AG04449 (cell line): ENCODE results near the gene OR11A1.

ENCODE experiments used
- CTCF ChIA-PET: fragments of 350-600 bp; formaldehyde crosslinking; extraction: SDS; loops from one replicate; lab custom pipeline; 2021; ENCODE audit warnings: antibody characterized with exemption; lab: Yijun Ruan, JAX
- POLR2A ChIA-PET: fragments of 400-600, 350-600 bp; formaldehyde crosslinking; extraction: SDS; loops from one replicate; lab custom pipeline; 2020; ENCODE audit warnings: antibody characterized with exemption, inconsistent platforms; lab: Yijun Ruan, JAX
- DNase-seq: peaks from one replicate; pipeline ENCODE4 v3.0.0-alpha.2; 2010; ENCODE audit warnings: low read depth, low spot score
- H3K4me3 ChIP-seq: 2 replicates; pipeline ENCODE4 v1.5.1; 2011; ENCODE audit warnings: low read depth, mild to moderate bottlenecking, control low read depth, low read length
- CTCF ChIP-seq: IDR thresholded peaks from one replicate; pipeline ENCODE4 v1.5.1; 2011; ENCODE audit warnings: mild to moderate bottlenecking, moderate library complexity, low read length, control low read depth, inconsistent platforms; ENCODE audit not compliant: insufficient read depth; ENCODE audit errors: missing control alignments

OR11A1 gene

GRCh38 chr6:29403801-29404200 lies 53.1 kb downstream of the OR11A1 start:
- DNase-seq, result no peak
- H3K4me3 ChIP-seq, result no peak overlapping the region
- TF ChIP-seq CTCF, result no peak
- POLR2A ChIA-PET, result no interaction called here
- CTCF ChIA-PET, result no interaction called here

GRCh38 chr6:29399525-29399924 lies 57.3 kb downstream of the OR11A1 start:
- H3K4me3 ChIP-seq, result no peak overlapping the region
- DNase-seq, result no peak
- CTCF ChIA-PET, result no interaction called here
- TF ChIP-seq CTCF, result no peak
- POLR2A ChIA-PET, result no interaction called here

DNA sequence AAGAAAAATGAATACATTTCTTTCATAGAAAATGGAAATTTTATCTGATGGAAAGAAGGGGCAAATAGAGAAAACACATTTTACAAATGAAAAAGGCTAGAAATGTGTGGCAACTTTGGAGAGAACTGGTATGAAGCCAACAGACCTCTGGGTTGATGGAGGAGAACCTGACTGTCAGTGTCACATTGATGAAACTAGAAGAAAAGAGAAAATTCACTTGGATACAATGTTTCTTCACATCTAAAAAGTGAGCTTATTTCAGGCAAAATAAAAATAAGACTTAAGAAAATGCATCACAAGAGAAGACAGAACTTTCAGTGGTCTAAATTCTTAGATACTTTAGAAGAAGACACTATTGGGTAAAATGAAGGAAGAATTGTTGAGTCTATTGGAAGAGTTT lies 61.5 kb downstream of the OR11A1 start, which contains the start of gene OR12D2:
OR12D2 (plus strand) TSS at position 301 of the 400 bp plus-strand sequence. CDS start 1,069 bp downstream, outside the sequence.
- no peak for TF ChIP-seq CTCF
- CTCF ChIA-PET, result no interaction called here
- no peak for DNase-seq
- H3K4me3 ChIP-seq, result no peak within 1 kb of the TSS
- POLR2A ChIA-PET, result no interaction called here

GRCh38 chr6:29388533-29388932 lies 68.3 kb downstream of the OR11A1 start:
- CTCF ChIA-PET, result no interaction called here
- no peak for TF ChIP-seq CTCF
- POLR2A ChIA-PET, result no interaction called here
- DNase-seq, result no peak
- H3K4me3 ChIP-seq, result no peak overlapping the region

DNA sequence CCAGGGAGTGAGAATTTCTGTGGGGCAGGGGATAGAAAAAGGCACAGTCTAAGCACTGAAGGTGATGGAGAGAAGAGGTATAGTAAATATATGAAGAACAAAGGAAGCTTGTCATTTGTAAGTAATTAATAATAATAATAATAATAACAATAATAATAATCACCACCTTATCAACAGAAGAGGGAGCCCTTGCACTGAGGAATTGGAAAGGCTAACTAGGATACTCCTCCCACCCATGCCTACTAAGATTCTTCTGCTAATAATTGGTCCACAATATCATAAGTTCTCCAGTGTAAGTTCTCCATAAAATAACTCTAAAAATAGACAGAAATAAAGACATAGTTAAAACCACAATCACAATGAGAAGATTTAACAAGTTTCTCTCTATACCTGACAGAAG lies 80.9 kb downstream of the OR11A1 start:
- ChIA-PET POLR2A (no interaction called here), CTCF (no interaction called here)
- no peak overlapping the region for H3K4me3 ChIP-seq
- no peak for TF ChIP-seq CTCF
- DNase-seq, result no peak
